Measurements from ENCODE around the gene CCNL1. TPM values are rescaled to one million over a fixed set of nuclear protein-coding genes. Genes with fewer than 3 reads are reported as not detected.

CCNL1 gene
- total and polyA plus RNA-seq, 2 donors (not counting 3 experiments of a cell fraction or from before 2014, with no cell fraction given) = 119 to 137 TPM

- no peak overlapping the region for H2AFZ ChIP-seq (ENCODE audit: low read depth, low read length)
- ChIA-PET POLR2A (interaction anchor here (1.3 kb wide), 1 partner anchor 27 kb away, joined by 3 read pairs; no protein-coding TSS in a partner anchor), CTCF (no interaction called here)
- DNase-seq (ENCODE audit: low read depth, low spot score) = no peak
- no peak for FAIRE-seq
- no peak overlapping the region for H3K4me2 ChIP-seq (ENCODE audit: insufficient read depth, low read length)
- H3K4me1 ChIP-seq (ENCODE audit: control insufficient read depth, extremely low read depth, insufficient read depth, low read length) = no peaks in the 10 kb centered on the region
- peaks cover 17% of the 10 kb centered on the region for H3K79me2 ChIP-seq (ENCODE audit: control insufficient read depth, insufficient read depth, low read length)
- peaks cover 3% of the 10 kb centered on the region for H4K20me1 ChIP-seq (replicated peaks; ENCODE audit: control insufficient read depth, extremely low read depth, insufficient read depth, low read length)
- H3K9ac ChIP-seq (replicated peaks; ENCODE audit: extremely low read depth, insufficient read depth, low read length) = no peak overlapping the region
- intact Hi-C loops (cut with micrococcal nuclease) (no loop called here), dilution Hi-C loops (cut with MboI; ENCODE audit: extremely low pct_ligation_motif_present, low sequenced_read_pairs) (loop anchor here (25.0 kb wide), 1 partner anchor 461 kb away; no protein-coding TSS in a partner anchor)
- no TSS peak for BruUV-seq (replicated peaks)
- H3K4me3 ChIP-seq (replicated peaks in 1 of 3; ENCODE audit: insufficient read depth in 1 of 3, low read depth in 1 of 3, low read length in 3 of 3) = no peak overlapping the region
- H3K9me1 ChIP-seq (replicated peaks; ENCODE audit: control insufficient read depth, extremely low read depth, insufficient read depth, low read length) = no peaks in the 10 kb centered on the region
- no peaks in the 10 kb centered on the region for H3K27me3 ChIP-seq (ENCODE audit: control insufficient read depth in 2 of 2, insufficient read depth in 2 of 2, low read length in 2 of 2)
- peaks cover 40 to 64% of the 10 kb centered on the region in 2 experiments for H3K36me3 ChIP-seq (ENCODE audit: control insufficient read depth in 2 of 2, extremely low read depth in 1 of 2, insufficient read depth in 2 of 2, low read length in 2 of 2)
- no peak for TF ChIP-seq POLR2A (IDR thresholded peaks at IDR 0.05; ENCODE audit: low read depth, low read length)
- TF ChIP-seq EZH2 (IDR thresholded peaks at IDR 0.05; ENCODE audit: borderline replicate concordance, low read depth, low read length, severe bottlenecking) = no peak
- TF ChIP-seq, protein P1, sequence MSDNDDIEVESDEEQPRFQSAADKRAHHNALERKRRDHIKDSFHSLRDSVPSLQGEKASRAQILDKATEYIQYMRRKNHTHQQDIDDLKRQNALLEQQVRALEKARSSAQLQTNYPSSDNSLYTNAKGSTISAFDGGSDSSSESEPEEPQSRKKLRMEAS (IDR thresholded peaks at IDR 0.05; ENCODE audit: insufficient read depth, insufficient read length) = no peak
- no peak for TF ChIP-seq FOS (IDR thresholded peaks at IDR 0.05; ENCODE audit: borderline replicate concordance, insufficient read depth, low read length)
- no peak for TF ChIP-seq GATA2 (IDR thresholded peaks at IDR 0.05; ENCODE audit: insufficient read depth, insufficient read length, low read depth, low read length)
- no peak for TF ChIP-seq JUN (IDR thresholded peaks at IDR 0.05; ENCODE audit: borderline replicate concordance, insufficient read depth, insufficient read length, low read depth)
- TF ChIP-seq, protein P2, sequence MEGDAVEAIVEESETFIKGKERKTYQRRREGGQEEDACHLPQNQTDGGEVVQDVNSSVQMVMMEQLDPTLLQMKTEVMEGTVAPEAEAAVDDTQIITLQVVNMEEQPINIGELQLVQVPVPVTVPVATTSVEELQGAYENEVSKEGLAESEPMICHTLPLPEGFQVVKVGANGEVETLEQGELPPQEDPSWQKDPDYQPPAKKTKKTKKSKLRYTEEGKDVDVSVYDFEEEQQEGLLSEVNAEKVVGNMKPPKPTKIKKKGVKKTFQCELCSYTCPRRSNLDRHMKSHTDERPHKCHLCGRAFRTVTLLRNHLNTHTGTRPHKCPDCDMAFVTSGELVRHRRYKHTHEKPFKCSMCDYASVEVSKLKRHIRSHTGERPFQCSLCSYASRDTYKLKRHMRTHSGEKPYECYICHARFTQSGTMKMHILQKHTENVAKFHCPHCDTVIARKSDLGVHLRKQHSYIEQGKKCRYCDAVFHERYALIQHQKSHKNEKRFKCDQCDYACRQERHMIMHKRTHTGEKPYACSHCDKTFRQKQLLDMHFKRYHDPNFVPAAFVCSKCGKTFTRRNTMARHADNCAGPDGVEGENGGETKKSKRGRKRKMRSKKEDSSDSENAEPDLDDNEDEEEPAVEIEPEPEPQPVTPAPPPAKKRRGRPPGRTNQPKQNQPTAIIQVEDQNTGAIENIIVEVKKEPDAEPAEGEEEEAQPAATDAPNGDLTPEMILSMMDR (IDR thresholded peaks at IDR 0.05; ENCODE audit: extremely low read depth in 1 of 2, insufficient read depth in 1 of 2, low read depth in 1 of 2, low read length in 2 of 2) = no peak
- TF ChIP-seq POLR2AphosphoS5 (IDR thresholded peaks at IDR 0.05; ENCODE audit: insufficient read depth, low read depth, low read length) = no peak
- TF ChIP-seq MYC (IDR thresholded peaks at IDR 0.05; ENCODE audit: low read depth, low read length) = no peak
- H3K9me3 ChIP-seq (replicated peaks; ENCODE audit: control insufficient read depth, insufficient read depth, low read length) = no peaks in the 10 kb centered on the region
- no peak overlapping the region for H3K27ac ChIP-seq (ENCODE audit: insufficient read depth, low read depth, low read length)
Observed at GRCh38 chr3:157148196-157148889, 11.6 kb downstream of the CCNL1 start.

Data from endothelial cell of umbilical vein (primary cell).